Measurements from ENCODE around the gene PLCB4.

GRCh38 chr20:9071976-9072726 lies 3.3 kb downstream of the PLCB4 start:
- no peak for TF ChIP-seq CTCF (conservative IDR thresholded peaks at IDR 0.05)
- TF ChIP-seq EZH2 (IDR thresholded peaks at IDR 0.05; ENCODE audit: low read depth) = no peak

Data from PC-9 (cell line).